Neural crest cell (in vitro differentiated cells): Measurements from ENCODE around the gene NPM1. TPM values are rescaled to one million over a fixed set of nuclear protein-coding genes. Genes with fewer than 3 reads are reported as not detected.

ENCODE experiments used
- DNase-seq: peaks from one replicate; pipeline ENCODE4 v3.0.0; 2021; ENCODE audit warnings: low read depth, mixed read lengths, low spot score
- H3K27ac Mint-ChIP-seq: one replicate; pipeline ENCODE4 v1.8.0; 2021; ENCODE audit warnings: mild to moderate bottlenecking, mixed read lengths; ENCODE audit not compliant: unreplicated experiment
- H3K27me3 Mint-ChIP-seq: 2 replicates; pipeline ENCODE4 v1.8.0; 2021; ENCODE audit warnings: low read depth, mild to moderate bottlenecking, mixed read lengths
- H3K36me3 Mint-ChIP-seq: 2 replicates; pipeline ENCODE4 v1.8.0; 2021; ENCODE audit warnings: low read depth, mild to moderate bottlenecking, mixed read lengths
- H3K4me1 Mint-ChIP-seq: 2 replicates; pipeline ENCODE4 v1.8.0; 2021; ENCODE audit warnings: mixed read lengths
- H3K4me3 Mint-ChIP-seq: one replicate; pipeline ENCODE4 v1.8.0; 2021; ENCODE audit warnings: mild to moderate bottlenecking, mixed read lengths
- H3K9me3 Mint-ChIP-seq: 2 replicates; pipeline ENCODE4 v1.8.0; 2021; ENCODE audit warnings: mixed read lengths
- total RNA-seq: library from RNA; stranded (reverse); gene quantifications from 2 replicates; pipeline ENCODE4 v1.2.1, GENCODE V29; 2021
- TF ChIP-seq, protein P1 (sequence below): fragments of 200-600 bp; sonication (generic); conservative IDR thresholded peaks from 2 replicates; pipeline ENCODE4 v1.5.0; 2021; ENCODE audit warnings: antibody characterized with exemption, mild to moderate bottlenecking

The NPM1 gene
- total RNA-seq, 1 donor from 2014 or later, result 2,514 TPM

DNA sequence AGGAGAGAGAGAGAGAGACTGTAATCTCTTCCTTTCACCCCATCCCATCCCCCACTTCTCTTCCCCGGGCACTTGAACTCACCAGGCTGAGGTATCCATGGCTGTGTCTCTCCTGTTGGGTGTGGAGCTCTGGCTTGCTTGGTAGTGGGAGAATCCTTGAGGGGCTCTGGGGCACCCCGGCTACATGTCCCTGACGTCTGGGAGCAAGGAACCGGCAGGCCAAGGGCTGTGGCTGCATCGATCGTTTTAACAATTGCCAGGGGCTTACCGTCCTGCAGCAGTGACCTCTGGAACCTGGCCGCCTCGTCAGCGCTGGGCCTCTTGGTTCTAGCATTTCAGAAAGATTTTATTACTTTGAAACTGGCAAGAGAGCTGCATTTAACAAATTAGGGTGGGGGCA lies 61.8 kb downstream of the NPM1 start:
- Mint-ChIP-seq H3K4me1 (peaks cover 26% of the 10 kb centered on the region), H3K27me3 (peaks cover 7% of the 10 kb centered on the region)

DNA sequence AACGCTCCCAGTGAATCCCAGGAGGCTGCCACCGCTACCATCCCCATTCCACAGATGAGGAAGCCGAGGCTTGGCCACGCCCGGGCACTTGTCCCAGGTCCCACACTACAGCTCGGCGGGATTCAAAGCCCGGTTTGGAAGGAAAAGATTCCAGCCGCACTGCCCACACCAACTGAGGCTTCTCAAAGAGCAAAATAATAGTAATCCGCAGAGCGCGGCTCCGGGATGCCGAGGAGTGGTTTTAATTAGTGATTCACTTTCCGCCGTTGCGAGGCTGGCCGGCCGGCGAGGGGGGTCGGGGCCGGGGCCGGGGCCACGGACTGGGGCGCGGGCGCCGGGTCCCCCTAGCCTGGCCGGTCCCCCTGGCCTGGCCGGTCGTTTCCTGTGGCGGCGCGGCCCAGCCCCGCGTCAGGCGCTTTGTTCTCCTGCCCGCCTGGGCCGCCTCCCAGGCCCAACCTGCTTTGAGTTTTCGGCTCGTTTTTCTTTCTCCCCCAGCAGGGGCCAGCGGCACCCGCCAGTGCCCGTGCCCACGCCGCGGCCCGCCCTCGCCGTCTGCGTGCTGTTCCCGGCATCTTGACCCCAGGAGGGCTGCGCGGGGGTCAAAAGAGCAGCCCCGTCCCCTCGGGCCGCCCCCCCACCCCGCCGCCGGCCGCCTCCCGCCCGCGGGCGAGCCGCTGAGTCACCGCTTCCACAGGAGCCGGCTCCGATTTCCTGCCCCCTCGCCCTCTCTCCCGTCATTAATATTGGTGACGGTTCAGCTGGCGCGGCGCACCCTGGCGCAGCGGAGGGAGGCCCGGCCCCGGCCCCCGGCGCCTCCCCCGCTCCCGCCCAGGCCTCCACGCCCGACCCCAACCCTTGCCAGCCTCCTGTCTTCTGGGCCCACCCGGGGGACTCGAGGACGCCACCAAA lies 63.0 kb downstream of the NPM1 start:
- Mint-ChIP-seq H3K4me3 (peak overlapping the region; percentile 23), H3K4me1 (peaks cover 26% of the 10 kb centered on the region), H3K27ac (no peak overlapping the region), H3K9me3 (no peaks in the 10 kb centered on the region), H3K27me3 (peaks cover 7% of the 10 kb centered on the region), H3K36me3 (no peaks in the 10 kb centered on the region)
- TF ChIP-seq, protein P1, sequence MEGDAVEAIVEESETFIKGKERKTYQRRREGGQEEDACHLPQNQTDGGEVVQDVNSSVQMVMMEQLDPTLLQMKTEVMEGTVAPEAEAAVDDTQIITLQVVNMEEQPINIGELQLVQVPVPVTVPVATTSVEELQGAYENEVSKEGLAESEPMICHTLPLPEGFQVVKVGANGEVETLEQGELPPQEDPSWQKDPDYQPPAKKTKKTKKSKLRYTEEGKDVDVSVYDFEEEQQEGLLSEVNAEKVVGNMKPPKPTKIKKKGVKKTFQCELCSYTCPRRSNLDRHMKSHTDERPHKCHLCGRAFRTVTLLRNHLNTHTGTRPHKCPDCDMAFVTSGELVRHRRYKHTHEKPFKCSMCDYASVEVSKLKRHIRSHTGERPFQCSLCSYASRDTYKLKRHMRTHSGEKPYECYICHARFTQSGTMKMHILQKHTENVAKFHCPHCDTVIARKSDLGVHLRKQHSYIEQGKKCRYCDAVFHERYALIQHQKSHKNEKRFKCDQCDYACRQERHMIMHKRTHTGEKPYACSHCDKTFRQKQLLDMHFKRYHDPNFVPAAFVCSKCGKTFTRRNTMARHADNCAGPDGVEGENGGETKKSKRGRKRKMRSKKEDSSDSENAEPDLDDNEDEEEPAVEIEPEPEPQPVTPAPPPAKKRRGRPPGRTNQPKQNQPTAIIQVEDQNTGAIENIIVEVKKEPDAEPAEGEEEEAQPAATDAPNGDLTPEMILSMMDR, result no peak
- DNase-seq, result peak; percentile 30

More for the DNA sequence above, 61.8 kb downstream of the NPM1 start:
- no peak for DNase-seq
- no peaks in the 10 kb centered on the region for H3K36me3 Mint-ChIP-seq
- TF ChIP-seq, protein P1, result no peak
- H3K4me3 Mint-ChIP-seq, result peak overlapping the region; percentile 41
- no peaks in the 10 kb centered on the region for H3K9me3 Mint-ChIP-seq
- peak overlapping the region; percentile 12 for H3K27ac Mint-ChIP-seq

DNA sequence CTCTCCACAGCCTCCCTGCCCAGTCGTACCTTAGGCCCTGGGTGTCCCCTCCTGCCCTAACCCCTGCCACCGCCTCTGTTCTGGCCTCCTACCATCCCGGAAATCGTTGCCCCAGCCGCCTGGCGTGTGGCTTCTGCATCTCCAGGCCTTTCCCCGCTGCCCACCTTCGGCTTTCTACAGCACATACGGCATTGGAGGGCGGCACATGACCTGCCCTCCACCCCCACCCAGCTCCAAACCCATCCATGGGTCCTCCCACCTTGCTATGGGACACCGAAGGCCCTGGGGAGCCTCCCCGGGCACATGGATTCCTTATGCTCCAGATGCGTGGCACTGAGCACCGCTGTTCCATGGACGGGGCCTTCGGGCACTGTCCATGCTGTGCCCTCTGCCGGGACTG lies 63.8 kb downstream of the NPM1 start:
- Mint-ChIP-seq H3K9me3 (no peaks in the 10 kb centered on the region), H3K27ac (peak overlapping the region; percentile 90), H3K36me3 (no peaks in the 10 kb centered on the region), H3K4me3 (peak overlapping the region; percentile 60), H3K4me1 (peaks cover 30% of the 10 kb centered on the region), H3K27me3 (peaks cover 7% of the 10 kb centered on the region)
- DNase-seq, result no peak
- TF ChIP-seq, protein P1, result no peak

DNA sequence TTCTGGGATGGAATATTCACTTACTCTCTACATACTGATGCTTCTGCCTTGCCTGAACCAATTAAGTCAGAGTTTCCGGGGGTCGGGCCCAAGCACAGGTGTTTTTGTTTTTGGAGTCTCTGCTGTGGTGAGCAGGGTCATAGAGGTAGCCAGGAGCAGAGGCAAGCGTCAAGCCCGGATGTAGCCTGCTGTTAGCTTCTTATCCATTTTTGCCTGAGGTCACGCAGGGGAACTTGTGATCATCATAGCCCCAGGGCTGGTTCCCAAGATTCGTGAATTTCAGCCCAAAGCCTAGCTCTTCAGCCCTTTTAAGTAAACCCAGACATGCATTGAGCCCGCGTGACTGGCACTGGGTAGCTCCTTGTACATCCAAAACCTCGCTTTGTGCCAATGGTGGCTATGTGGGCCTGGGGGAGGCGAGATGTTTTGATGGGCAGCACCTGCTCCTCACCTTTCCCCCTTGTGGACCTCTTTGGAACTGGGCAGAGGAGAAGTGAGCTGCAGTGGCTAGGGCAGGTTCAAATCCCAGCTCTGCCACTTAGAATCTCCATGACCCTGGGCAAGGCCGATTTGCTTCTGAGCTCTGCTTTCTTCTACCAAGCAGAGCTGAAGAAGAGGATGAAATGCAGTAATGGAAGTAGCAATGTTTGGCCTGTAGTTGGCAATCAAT lies 65.5 kb downstream of the NPM1 start:
- Mint-ChIP-seq H3K27me3 (peaks cover 5% of the 10 kb centered on the region), H3K36me3 (no peaks in the 10 kb centered on the region), H3K4me3 (no peak overlapping the region), H3K4me1 (peaks cover 27% of the 10 kb centered on the region), H3K27ac (no peak overlapping the region), H3K9me3 (no peaks in the 10 kb centered on the region)
- no peak for DNase-seq
- TF ChIP-seq, protein P1, result peak; percentile 24

DNA sequence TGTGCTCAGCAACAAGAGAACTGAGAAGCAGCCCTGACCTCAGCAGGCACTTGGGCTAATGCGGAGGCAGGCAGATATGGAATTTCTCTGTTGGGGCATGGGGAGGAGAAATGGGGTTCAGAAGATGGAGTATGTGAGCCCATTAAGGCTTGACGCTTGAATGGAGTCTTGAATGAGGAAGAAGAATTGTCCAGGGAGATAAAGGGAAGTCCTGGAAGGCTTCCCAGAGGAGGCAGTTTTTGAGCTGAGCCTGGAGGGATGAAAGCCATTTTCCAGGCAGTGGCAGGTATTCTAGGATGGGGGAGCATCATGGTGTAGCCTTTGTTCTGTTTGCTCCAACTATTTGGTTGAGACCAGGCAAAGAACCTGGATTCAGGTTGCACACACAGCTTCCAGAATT lies 66.3 kb downstream of the NPM1 start:
- H3K27ac Mint-ChIP-seq, result no peak overlapping the region
- H3K27me3 Mint-ChIP-seq, result peaks cover 4% of the 10 kb centered on the region
- peaks cover 20% of the 10 kb centered on the region for H3K4me1 Mint-ChIP-seq
- DNase-seq, result no peak
- no peak overlapping the region for H3K4me3 Mint-ChIP-seq
- no peaks in the 10 kb centered on the region for H3K9me3 Mint-ChIP-seq
- TF ChIP-seq, protein P1, result no peak
- no peaks in the 10 kb centered on the region for H3K36me3 Mint-ChIP-seq
